22Rv1 (cell line): ENCODE measurements around the gene FBXW7.
A peak's percentile ranks its signal among the peaks of the same experiment; 100 is the strongest.

Source experiments
- H3K27ac ChIP-seq: fragments of 450-650 bp; 2 replicates; pipeline ENCODE4 v1.5.1; 2017
- ZFX ChIP-seq: fragments of 450-650 bp; IDR thresholded peaks from 2 replicates; pipeline ENCODE4 v1.6.1; 2017; ENCODE audit warnings: antibody characterized with exemption, borderline replicate concordance
- TF ChIP-seq, protein P1 (sequence below): fragments of 450-650 bp; IDR thresholded peaks from 2 replicates; pipeline ENCODE4 v1.5.1; 2017; ENCODE audit warnings: mild to moderate bottlenecking

The FBXW7 gene

DNA sequence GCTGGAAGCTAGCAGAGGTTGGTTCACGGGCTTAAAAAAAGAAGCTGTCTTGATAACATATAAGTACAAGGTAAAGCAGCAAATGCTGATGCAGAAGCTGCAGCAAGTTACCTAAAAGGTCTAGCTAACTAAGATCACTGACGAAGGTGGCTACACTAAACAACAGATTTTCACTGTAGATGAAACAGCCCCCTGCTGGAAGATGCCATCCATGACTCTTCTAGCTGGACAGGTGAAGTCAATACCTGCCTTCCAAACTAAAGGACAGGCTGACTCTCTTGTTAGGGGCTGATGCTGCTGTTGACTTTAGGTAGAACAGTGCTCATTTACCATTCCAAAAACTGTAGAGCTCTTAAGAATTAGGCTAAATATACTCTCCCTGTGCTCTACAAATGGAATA is 99.5 kb downstream of the FBXW7 start:
- TF ChIP-seq, protein P1, sequence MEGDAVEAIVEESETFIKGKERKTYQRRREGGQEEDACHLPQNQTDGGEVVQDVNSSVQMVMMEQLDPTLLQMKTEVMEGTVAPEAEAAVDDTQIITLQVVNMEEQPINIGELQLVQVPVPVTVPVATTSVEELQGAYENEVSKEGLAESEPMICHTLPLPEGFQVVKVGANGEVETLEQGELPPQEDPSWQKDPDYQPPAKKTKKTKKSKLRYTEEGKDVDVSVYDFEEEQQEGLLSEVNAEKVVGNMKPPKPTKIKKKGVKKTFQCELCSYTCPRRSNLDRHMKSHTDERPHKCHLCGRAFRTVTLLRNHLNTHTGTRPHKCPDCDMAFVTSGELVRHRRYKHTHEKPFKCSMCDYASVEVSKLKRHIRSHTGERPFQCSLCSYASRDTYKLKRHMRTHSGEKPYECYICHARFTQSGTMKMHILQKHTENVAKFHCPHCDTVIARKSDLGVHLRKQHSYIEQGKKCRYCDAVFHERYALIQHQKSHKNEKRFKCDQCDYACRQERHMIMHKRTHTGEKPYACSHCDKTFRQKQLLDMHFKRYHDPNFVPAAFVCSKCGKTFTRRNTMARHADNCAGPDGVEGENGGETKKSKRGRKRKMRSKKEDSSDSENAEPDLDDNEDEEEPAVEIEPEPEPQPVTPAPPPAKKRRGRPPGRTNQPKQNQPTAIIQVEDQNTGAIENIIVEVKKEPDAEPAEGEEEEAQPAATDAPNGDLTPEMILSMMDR: peak; percentile 22; the same call in 1 of the 2 replicates
- TF ChIP-seq ZFX: no peak

DNA sequence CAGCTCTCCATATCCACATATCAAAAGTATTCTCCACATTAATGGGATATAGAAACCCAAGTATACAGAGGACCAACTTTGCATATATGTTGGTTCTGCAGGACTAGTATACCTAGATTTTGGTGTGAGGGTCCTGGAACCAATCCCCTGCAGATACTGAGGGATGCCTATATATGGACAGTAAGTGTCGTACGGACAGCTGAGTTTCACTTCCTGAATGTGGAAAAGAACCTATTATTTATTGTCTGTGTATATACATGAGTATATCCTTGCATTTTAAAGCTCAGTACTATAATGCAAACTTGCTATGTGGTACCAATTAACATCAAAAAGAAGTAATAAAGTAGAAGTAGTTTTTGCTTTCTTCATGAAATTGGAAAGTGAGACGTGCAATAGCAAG is 101.9 kb downstream of the FBXW7 start:
- H3K27ac ChIP-seq: no peak overlapping the region
- TF ChIP-seq, protein P1: no peak
- TF ChIP-seq ZFX: no peak

More for the DNA sequence above, 99.5 kb downstream of the FBXW7 start:
- H3K27ac ChIP-seq: no peak overlapping the region

DNA sequence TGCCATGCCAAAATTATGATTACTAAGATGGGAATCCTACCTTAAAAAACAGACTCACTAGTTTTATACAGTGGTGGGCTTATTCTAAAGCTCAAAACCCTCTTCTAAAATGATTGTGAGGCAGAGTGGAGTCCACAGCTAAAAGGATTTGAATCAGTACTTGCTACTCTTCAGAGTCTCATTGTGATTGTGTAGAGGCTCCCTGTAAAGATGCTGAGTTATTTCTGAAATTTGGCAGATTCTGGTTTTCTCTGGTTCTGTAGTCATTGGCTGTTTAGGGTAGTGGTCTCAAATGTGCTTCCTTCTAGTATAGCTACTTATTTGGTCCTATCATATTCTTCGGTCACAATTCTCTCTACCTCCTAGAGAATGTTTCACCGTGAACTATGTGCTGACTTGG is 104.1 kb downstream of the FBXW7 start:
- no peak overlapping the region for H3K27ac ChIP-seq
- no peak for TF ChIP-seq ZFX
- TF ChIP-seq, protein P1: no peak

DNA sequence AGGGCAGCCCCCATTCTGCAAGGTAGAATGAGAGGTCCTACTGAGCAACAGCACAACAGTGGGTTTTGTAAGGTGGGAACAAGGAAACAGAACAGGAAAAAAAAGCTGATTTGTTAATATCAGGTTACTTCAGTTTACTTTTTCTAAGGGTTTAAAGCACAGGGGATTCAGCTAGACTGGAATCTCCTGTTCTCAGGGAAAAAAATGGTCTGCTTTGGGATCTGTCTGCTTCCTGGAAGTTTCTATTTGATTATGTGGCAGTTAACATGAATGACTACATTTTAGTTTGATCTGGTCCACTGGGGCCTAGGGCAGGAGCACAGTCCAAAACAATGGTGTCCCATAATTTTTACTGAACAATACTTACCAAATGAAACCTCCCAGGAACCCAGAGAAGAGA is 104.6 kb downstream of the FBXW7 start:
- no peak for TF ChIP-seq ZFX
- TF ChIP-seq, protein P1: no peak

DNA sequence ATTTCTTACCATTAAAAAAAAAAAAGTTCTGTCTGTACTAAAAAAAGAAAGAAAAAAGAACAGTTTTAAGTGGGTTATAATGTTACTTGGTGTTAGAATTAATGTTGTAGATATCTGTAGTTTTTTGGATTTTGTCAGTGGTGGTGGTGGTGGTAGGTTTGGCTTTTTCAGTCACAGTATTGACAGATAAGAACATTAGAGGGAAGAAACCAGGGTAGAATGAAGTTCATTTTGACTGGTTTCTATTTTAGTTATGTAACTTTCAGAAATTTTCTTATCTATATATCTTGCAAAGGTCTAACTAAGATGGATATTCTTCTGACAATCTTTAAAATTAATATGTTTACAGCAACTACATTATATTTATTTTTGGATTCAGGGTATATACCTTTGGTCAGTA is 105.4 kb downstream of the FBXW7 start:
- TF ChIP-seq ZFX: no peak
- TF ChIP-seq, protein P1: no peak

More for the DNA sequence above, 104.6 kb downstream of the FBXW7 start:
- H3K27ac ChIP-seq: no peak overlapping the region

DNA sequence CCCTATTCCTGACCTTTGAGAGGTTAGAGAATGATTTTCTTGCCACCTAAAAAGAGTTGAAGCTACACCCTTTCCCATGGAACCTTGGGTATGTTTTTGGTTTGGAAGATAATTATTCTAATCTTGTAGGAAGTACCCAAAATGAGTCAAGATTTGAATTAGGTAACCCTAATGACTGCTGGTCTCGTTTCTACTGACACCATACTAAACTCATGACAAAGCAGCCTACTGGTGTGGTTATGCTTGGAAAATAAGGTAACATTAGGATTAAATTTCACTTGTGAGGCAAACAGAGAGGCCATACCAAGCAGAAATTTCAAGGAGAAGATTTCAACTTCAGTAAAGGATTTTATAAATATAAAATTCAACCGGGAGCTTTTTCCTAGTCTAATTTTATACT is 107.9 kb downstream of the FBXW7 start:
- TF ChIP-seq, protein P1: no peak
- no peak for TF ChIP-seq ZFX
- no peak overlapping the region for H3K27ac ChIP-seq

More for the DNA sequence above, 105.4 kb downstream of the FBXW7 start:
- no peak overlapping the region for H3K27ac ChIP-seq

DNA sequence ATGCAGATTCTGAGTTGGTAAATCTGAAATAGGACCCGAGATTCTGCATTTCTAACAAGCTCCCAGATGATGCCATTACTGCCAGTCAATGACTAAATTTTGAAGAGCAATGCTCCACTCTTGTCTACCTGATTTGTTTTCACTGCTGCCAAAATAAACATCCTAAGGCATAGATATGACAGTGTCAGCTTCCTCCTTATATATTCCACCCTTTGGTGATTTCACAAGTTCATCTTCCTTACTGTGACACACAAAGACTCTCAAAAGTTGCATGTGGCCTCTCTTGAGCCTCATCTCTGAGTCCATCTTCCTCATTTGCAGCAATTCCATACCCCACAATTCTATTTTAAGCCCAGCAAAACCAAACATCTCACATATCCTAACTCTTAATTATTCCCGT is 110.9 kb downstream of the FBXW7 start:
- H3K27ac ChIP-seq: no peak overlapping the region
- no peak for TF ChIP-seq ZFX
- TF ChIP-seq, protein P1: no peak
